ENCODE measurements around the gene MTERF4.

MTERF4 gene

GRCh38 chr2:241132538-241133435, 30.7 kb upstream of the MTERF4 start:
- DNase-seq: no peak

- no peak for DNase-seq
These were observed 29.4 kb upstream of the MTERF4 start for GRCh38 chr2:241131531-241131930.

- DNase-seq: no peak
These were observed 28.2 kb upstream of the MTERF4 start for GRCh38 chr2:241130316-241130715.

DNA sequence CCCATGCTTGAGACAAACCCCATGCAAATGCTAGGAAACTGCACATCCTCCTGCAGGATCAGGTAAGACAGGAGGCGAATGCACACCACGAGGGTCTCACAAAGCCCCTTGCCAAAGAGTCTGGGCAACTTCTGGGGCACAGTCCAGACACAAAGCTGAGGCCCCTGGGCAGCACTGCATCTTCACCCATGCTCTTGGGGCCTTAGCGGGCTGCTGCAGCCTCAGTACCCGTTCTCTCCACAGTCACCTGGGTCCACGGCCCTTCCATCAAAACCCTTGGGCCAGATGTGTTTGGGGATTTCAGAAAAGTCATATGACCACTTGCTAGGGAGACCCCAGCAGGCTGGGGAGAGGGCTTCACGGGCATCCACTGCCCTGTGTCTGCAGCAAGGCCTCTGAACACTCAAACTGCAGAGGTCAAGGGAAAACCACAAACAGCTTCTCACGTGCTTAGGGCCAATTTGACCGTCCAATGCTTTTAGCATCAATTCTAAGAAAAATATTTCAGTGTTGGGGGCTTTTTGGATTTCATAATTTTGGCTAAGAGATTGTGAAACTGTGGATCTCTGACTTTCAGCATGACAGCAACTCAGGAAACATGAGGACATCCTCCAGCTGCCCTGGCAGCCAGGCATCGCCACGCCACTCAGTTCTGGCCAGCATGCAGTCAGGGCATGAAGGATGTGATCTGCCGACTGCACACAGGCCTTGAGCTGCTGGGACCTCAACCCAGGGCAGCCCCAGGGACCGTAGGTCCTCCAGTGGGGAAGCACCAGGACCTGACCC, 27.2 kb upstream of the MTERF4 start:
- no peak for DNase-seq

DNA sequence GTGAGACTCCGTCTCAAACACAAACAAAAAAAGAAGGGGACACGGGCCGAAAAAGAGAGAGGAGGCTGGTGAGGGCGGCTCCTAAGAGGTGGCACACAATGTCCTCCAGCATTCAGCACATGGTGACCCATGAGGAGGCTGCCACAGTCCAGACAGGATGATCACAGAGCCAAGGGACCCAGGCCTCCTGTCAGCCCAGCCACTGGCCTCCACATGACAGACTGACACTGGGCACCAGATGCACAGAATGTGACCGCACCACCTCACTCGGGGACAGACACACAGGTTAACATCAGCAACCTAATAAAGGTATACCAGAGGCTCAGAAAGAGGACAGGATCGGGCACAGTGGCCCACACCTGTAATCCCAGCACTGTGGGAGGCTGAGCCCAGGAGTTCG, 26.2 kb upstream of the MTERF4 start:
- DNase-seq: no peak

- no peak for DNase-seq
These were observed 24.7 kb upstream of the MTERF4 start for GRCh38 chr2:241126771-241127202.

DNA sequence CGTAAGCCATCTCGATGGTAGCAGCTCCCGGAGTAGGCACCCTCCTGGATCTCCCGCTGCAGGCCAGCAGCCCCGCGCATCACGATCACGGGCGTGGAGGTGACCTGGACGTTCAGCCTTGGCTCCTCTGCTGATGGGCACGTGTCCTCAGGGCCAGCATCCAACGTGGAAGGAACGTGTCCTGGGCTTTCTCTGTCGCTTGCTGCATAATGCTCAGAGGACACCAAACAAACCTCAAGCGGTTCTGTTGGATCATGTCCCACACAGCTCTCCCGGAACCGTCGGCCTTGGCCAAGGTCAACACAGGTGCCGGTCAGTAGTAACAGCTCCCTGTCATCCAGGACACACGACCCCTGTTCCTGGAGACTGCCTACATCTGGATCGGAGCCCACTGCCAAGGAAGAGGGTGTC, 24.1 kb upstream of the MTERF4 start:
- DNase-seq: no peak

GRCh38 chr2:241125626-241126025, 23.5 kb upstream of the MTERF4 start:
- no peak for DNase-seq

DNA sequence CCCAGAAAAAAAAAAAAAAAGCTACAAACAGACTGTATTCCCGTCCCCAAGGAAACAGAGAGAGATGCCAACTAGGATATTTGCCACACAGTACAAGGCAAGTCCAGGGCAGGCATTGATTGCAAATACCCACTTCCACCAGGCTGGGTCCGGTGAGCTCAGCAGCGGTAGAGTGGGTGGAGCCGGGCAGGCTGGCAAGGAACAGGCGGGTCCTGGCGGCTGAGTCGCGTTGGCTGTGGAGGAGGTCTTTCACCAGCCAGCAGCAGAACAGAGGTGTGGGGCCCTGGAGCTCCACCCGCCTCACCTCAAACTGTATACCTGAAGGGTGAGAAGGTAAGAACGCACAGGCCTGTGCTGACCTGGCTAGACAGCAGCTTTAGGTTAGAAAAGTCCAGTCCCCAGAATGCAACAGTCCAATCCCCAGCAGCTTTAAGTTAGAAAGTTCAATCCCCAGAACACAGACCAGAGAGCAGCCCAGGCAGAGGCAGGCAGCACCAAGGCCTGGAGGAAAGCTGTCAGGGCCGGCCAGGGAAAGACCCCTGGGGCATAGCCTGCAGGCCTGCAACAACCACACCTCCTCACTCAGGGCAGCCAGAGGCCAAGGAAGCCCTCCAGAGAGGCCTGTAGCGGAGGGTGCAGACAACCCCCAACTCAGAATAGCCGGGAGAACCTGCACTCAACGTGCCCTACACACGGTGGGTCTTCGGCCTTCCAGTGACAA, 21.9 kb upstream of the MTERF4 start:
- DNase-seq: no peak

- DNase-seq: no peak
These were observed 20.4 kb upstream of the MTERF4 start for GRCh38 chr2:241122376-241123002.

GRCh38 chr2:241121008-241121407, 18.9 kb upstream of the MTERF4 start:
- no peak for DNase-seq

DNA sequence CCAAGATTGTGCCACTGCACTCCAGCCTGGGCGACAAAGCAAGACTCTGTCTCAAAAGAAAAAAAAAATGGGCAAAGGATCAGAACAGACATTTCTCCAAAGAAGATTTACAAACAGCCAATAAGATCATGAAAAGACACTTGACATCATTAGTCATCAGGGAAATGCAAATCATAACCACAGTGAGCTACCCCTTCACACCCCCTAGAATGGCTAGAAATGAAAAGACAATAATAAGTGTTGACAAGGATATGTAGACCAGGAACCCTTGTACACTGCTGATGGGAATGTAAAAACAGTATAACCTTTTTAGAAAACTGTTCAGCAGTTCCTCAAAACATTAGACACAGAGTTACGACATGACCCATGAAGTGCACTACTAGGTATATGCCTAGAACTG, 18.4 kb upstream of the MTERF4 start:
- no peak for DNase-seq

DNA sequence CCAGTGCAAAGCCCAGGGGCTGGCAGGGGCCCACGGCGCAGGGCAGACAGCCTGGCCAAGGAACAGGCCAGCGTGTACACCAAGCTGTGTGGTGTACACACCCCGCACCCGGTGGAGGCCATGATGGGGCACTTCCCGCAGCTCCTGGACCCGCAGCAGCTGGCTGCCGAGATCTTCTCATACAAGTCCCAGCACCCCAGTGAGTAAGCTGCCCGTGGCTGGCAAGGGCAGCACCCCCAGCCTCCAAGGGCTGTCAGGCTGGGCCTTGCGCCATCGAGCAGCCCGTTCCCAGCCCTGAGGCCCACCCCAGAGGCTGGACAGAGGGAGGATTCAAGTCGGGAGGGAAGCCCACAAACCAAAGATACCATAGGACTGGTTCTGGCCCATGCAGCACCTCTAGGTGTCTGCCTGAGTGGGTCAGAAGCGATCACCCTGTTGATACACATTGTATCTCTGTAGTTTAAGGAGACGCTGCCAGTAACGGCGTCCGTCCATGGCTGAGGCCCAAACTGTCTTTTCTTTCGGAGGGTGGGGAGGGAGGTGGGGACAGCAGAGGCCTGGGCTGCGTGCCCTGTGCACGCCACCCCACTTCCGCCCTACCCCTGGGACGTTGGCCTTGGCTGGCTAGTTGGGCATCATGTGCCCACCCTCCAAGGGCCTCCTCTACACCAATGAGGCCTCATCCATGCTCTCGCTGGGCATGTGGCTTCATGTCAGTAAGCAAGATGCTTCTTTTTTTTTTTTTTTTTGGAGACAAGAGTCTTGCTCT, 16.8 kb upstream of the MTERF4 start:
- DNase-seq: no peak

GRCh38 chr2:241116606-241117560, 14.8 kb upstream of the MTERF4 start:
- no peak for DNase-seq

DNA sequence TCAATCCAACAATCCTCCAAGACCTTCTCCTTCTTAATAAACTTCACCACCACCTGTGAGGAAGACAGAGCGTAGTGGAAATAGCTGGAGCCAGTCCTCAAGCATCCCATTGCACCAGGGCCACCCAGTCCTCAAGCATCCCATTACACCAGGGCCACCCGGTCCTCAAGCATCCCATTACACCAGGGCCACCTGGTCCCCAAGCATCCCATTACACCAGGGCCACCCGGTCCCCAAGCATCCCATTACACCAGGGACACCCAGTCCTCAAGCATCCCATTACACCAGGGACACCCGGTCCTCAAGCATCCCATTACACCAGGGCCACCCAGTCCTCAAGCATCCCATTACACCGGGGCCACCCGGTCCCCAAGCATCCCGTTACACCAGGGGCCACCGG, 13.3 kb upstream of the MTERF4 start:
- no peak for DNase-seq

- no peak for DNase-seq
These were observed 12.7 kb upstream of the MTERF4 start for GRCh38 chr2:241114836-241115235.

GRCh38 chr2:241112592-241112991, 10.5 kb upstream of the MTERF4 start:
- DNase-seq: no peak

DNA sequence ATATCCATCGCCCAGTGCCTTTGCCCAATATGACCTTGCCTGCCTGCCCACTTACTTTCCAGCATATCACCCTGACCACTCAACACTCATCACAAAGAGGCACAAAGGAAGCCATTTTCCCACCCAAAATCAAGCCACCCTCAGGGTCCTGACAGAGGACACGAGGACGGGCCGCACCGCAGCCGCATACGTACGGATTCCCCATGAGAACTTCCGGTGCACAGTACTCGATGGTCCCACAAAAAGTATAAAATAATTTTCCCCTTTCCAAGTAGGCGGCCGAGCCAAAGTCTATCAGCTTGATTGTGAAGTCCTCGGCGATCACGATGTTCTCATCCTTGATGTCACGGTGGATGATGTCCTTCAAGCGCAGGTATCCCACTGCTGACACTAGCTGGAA, 10.0 kb upstream of the MTERF4 start:
- no peak for DNase-seq

GRCh38 chr2:241111440-241111805, 9.3 kb upstream of the MTERF4 start:
- no peak for DNase-seq

DNA sequence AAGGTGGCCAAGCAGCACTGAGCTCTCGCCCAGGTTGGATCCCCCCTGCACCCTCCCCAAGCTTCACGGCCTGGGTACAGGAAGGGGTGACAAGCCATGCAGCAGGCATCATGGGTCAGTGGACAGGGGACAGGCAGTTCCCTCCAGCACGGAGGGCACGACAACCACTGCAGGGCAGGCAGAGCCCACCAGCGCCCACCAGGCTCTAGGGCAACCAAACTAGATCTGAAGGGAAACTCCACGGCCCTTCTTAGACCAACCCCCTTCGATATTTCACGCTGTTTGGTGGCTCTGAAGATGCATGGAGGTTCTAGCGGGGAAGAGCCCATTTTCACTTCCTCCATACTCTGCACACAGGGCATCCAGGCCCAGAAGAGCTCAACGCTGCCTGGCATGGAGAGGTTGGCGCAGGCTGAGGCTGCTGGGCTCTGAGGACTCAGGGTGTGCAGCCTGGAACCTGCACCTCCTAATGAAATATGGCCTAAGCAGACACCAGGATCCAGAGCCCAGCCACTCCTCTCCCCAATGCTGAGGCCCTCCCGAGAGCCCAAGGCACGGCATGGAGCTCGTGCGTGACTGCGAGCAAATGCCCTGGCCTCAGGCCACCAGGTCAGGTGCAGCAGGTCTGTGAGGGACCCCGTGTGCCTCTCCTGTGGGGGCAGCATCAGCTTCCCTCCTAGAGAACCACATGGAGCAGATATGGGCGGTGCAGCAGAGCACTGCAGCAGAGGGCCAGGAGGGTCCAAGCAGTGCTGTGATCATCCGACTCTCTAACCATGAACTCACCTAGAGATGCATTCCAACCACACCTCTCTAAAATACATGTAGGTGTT, 8.7 kb upstream of the MTERF4 start:
- no peak for DNase-seq

Measured in GF-D8 (cell line).